Cerebellar cortex (tissue), 1 donor: ENCODE results near the gene GALNTL6.
"Not testable (repeated sequence)": the region's sequence is repeated elsewhere in the genome, so short reads cannot be mapped to it uniquely, and the experiment has no call there.

Source experiments
- DNase-seq: peaks from one replicate; pipeline ENCODE4 v3.0.0-alpha.2; 2015; ENCODE audit warnings: low spot score

The GALNTL6 gene

GRCh38 chr4:172869621-172870268 lies 1056.5 kb downstream of the GALNTL6 start:
- DNase-seq, result no peak

GRCh38 chr4:172871381-172871780 lies 1058.2 kb downstream of the GALNTL6 start:
- no peak for DNase-seq

GRCh38 chr4:172874944-172875343 lies 1061.7 kb downstream of the GALNTL6 start:
- DNase-seq, result no peak

GRCh38 chr4:172876394-172876793 lies 1063.2 kb downstream of the GALNTL6 start:
- DNase-seq, result no peak

GRCh38 chr4:172881645-172882044 lies 1068.4 kb downstream of the GALNTL6 start:
- no peak for DNase-seq

- DNase-seq, result not testable (repeated sequence)
Measured at GRCh38 chr4:172887358-172887757, 1074.2 kb downstream of the GALNTL6 start.

GRCh38 chr4:172887959-172888358 lies 1074.8 kb downstream of the GALNTL6 start:
- DNase-seq, result no peak

- peak; percentile 2 for DNase-seq
Measured at GRCh38 chr4:172892300-172892699, 1079.1 kb downstream of the GALNTL6 start.

- no peak for DNase-seq
Measured at GRCh38 chr4:172895699-172896098, 1082.5 kb downstream of the GALNTL6 start.

GRCh38 chr4:172897046-172897445 lies 1083.8 kb downstream of the GALNTL6 start:
- DNase-seq, result no peak

GRCh38 chr4:172898715-172899114 lies 1085.5 kb downstream of the GALNTL6 start:
- no peak for DNase-seq

GRCh38 chr4:172899861-172900260 lies 1086.7 kb downstream of the GALNTL6 start:
- DNase-seq, result no peak

GRCh38 chr4:172900900-172901299 lies 1087.7 kb downstream of the GALNTL6 start:
- DNase-seq, result no peak

- not testable (repeated sequence) for DNase-seq
Measured at GRCh38 chr4:172912468-172912867, 1099.3 kb downstream of the GALNTL6 start.

- not testable (repeated sequence) for DNase-seq
Measured at GRCh38 chr4:172917403-172917802, 1104.2 kb downstream of the GALNTL6 start.

- DNase-seq, result no peak
Measured at GRCh38 chr4:172919269-172919668, 1106.1 kb downstream of the GALNTL6 start.

- DNase-seq, result no peak
Measured at GRCh38 chr4:172927096-172927814, 1114.1 kb downstream of the GALNTL6 start.

- no peak for DNase-seq
Measured at GRCh38 chr4:172928347-172928746, 1115.1 kb downstream of the GALNTL6 start.

- DNase-seq, result no peak
Measured at GRCh38 chr4:172938072-172938829, 1125.0 kb downstream of the GALNTL6 start.

GRCh38 chr4:172938870-172939269 lies 1125.7 kb downstream of the GALNTL6 start:
- DNase-seq, result no peak

- no peak for DNase-seq
Measured at GRCh38 chr4:172942840-172943239, 1129.6 kb downstream of the GALNTL6 start.

GRCh38 chr4:172945611-172946010 lies 1132.4 kb downstream of the GALNTL6 start:
- DNase-seq, result no peak

- no peak for DNase-seq
Measured at GRCh38 chr4:172946503-172946902, 1133.3 kb downstream of the GALNTL6 start.
